Chondrocyte (in vitro differentiated cells): ENCODE data around the gene CDK14. TPM values are rescaled to one million over a fixed set of nuclear protein-coding genes. Genes with fewer than 3 reads are reported as not detected.

ENCODE experiments used
- DNase-seq: peaks from one replicate; pipeline ENCODE4 v3.0.0; 2021; ENCODE audit warnings: mixed read lengths, low spot score
- H3K27ac Mint-ChIP-seq: one replicate; pipeline ENCODE4 v1.8.0; 2021; ENCODE audit warnings: mild to moderate bottlenecking, moderate library complexity, mixed read lengths; ENCODE audit not compliant: unreplicated experiment
- H3K27me3 Mint-ChIP-seq: 2 replicates; pipeline ENCODE4 v1.8.0; 2021; ENCODE audit warnings: low read depth, mixed read lengths
- H3K36me3 Mint-ChIP-seq: 2 replicates; pipeline ENCODE4 v1.8.0; 2021; ENCODE audit warnings: low read depth, mixed read lengths
- H3K4me1 Mint-ChIP-seq: 2 replicates; pipeline ENCODE4 v1.8.0; 2021; ENCODE audit warnings: low read depth, mild to moderate bottlenecking, mixed read lengths
- H3K4me3 Mint-ChIP-seq: one replicate; pipeline ENCODE4 v1.8.0; 2021; ENCODE audit warnings: mild to moderate bottlenecking, moderate library complexity, mixed read lengths; ENCODE audit not compliant: unreplicated experiment
- H3K9me3 Mint-ChIP-seq: 2 replicates; pipeline ENCODE4 v1.8.0; 2021; ENCODE audit warnings: low read depth, mixed read lengths
- CTCF ChIP-seq: fragments of 200-600 bp; sonication (generic); IDR thresholded peaks from 2 replicates; pipeline ENCODE4 v1.5.0; 2021; ENCODE audit warnings: antibody characterized with exemption, mild to moderate bottlenecking, moderate library complexity
- total RNA-seq: library from RNA; stranded (reverse); gene quantifications from 3 replicates; pipeline ENCODE4 v1.2.1, GENCODE V29; 2021

The CDK14 gene
- total RNA-seq, 1 donor from 2014 or later, result 61.4 TPM

GRCh38 chr7:90774706-90775105 lies 178.6 kb downstream of the CDK14 start:
- TF ChIP-seq CTCF, result no peak
- no peak overlapping the region for H3K27ac Mint-ChIP-seq
- H3K9me3 Mint-ChIP-seq, result no peaks in the 10 kb centered on the region

GRCh38 chr7:90775383-90775965 lies 179.4 kb downstream of the CDK14 start:
- peaks cover 21% of the 10 kb centered on the region for H3K4me1 Mint-ChIP-seq
- no peak for TF ChIP-seq CTCF
- peaks cover 3% of the 10 kb centered on the region for H3K9me3 Mint-ChIP-seq
- DNase-seq, result no peak
- H3K36me3 Mint-ChIP-seq, result peaks cover 5% of the 10 kb centered on the region
- no peaks in the 10 kb centered on the region for H3K27me3 Mint-ChIP-seq
- no peak overlapping the region for H3K4me3 Mint-ChIP-seq
- no peak overlapping the region for H3K27ac Mint-ChIP-seq

More at GRCh38 chr7:90774706-90775105, 178.6 kb downstream of the CDK14 start:
- no peak for DNase-seq
- H3K4me1 Mint-ChIP-seq, result peaks cover 26% of the 10 kb centered on the region
- H3K36me3 Mint-ChIP-seq, result peaks cover 5% of the 10 kb centered on the region
- no peaks in the 10 kb centered on the region for H3K27me3 Mint-ChIP-seq
- H3K4me3 Mint-ChIP-seq, result no peak overlapping the region

- Mint-ChIP-seq H3K9me3 (peaks cover 3% of the 10 kb centered on the region), H3K36me3 (peaks cover 2% of the 10 kb centered on the region), H3K27ac (no peak overlapping the region), H3K27me3 (no peaks in the 10 kb centered on the region), H3K4me3 (no peak overlapping the region), H3K4me1 (peaks cover 10% of the 10 kb centered on the region)
- no peak for DNase-seq
- TF ChIP-seq CTCF, result no peak
These were observed 180.9 kb downstream of the CDK14 start for GRCh38 chr7:90777041-90777440.

GRCh38 chr7:90777465-90777864 lies 181.3 kb downstream of the CDK14 start:
- Mint-ChIP-seq H3K27ac (no peak overlapping the region), H3K27me3 (no peaks in the 10 kb centered on the region), H3K36me3 (peaks cover 1% of the 10 kb centered on the region), H3K9me3 (peaks cover 4% of the 10 kb centered on the region), H3K4me1 (peaks cover 8% of the 10 kb centered on the region), H3K4me3 (no peak overlapping the region)
- TF ChIP-seq CTCF, result no peak
- DNase-seq, result no peak

- DNase-seq, result no peak
- Mint-ChIP-seq H3K4me3 (no peak overlapping the region), H3K27ac (no peak overlapping the region), H3K9me3 (peaks cover 6% of the 10 kb centered on the region), H3K4me1 (peaks cover 7% of the 10 kb centered on the region), H3K36me3 (no peaks in the 10 kb centered on the region), H3K27me3 (no peaks in the 10 kb centered on the region)
- TF ChIP-seq CTCF, result no peak
These were observed 181.8 kb downstream of the CDK14 start for GRCh38 chr7:90777886-90778285.
